MCF 10A (cell line): ENCODE measurements around the gene SDC3. TPM values are rescaled to one million over a fixed set of nuclear protein-coding genes. Genes with fewer than 3 reads are reported as not detected.

Experiments used
- BruUV-seq: library from RNA; stranded (reverse); fragments of 400-500 nt; replicated peaks from 2 replicates; lab custom pipeline; 2021; lab: Mats Ljungman, UMichigan
- CTCF ChIA-PET: fragments of 300-600 bp; sonication (Branson Sonifier 250); formaldehyde crosslinking; extraction: SDS; loops from one replicate; lab custom pipeline; 2021; ENCODE audit warnings: antibody characterized with exemption, inconsistent platforms; lab: Yijun Ruan, JAX
- POLR2A ChIA-PET: fragments of 300-600, 350-650 bp; sonication (Branson Sonifier 250); formaldehyde crosslinking; extraction: SDS; loops from one replicate; lab custom pipeline; 2020; ENCODE audit warnings: antibody characterized with exemption, inconsistent platforms; lab: Yijun Ruan, JAX
- DNase-seq: peaks from one replicate; pipeline ENCODE4 v3.0.0-alpha.2; 2018; ENCODE audit not compliant: unreplicated experiment
- H3K27ac Mint-ChIP-seq: one replicate; pipeline ENCODE4 v1.8.0; 2022; ENCODE audit warnings: mild to moderate bottlenecking, low read depth, mixed read lengths; ENCODE audit not compliant: unreplicated experiment
- H3K27me3 Mint-ChIP-seq: one replicate; pipeline ENCODE4 v1.8.0; 2022; ENCODE audit warnings: mixed read lengths; ENCODE audit not compliant: insufficient read depth, unreplicated experiment
- H3K36me3 Mint-ChIP-seq: one replicate; pipeline ENCODE4 v1.8.0; 2022; ENCODE audit warnings: mild to moderate bottlenecking, moderate library complexity, mixed read lengths; ENCODE audit not compliant: insufficient read depth, unreplicated experiment
- H3K4me1 Mint-ChIP-seq: one replicate; pipeline ENCODE4 v1.8.0; 2022; ENCODE audit warnings: mixed read lengths; ENCODE audit not compliant: insufficient read depth, unreplicated experiment
- H3K4me3 Mint-ChIP-seq: one replicate; pipeline ENCODE4 v1.8.0; 2022; ENCODE audit warnings: mild to moderate bottlenecking, moderate library complexity, mixed read lengths; ENCODE audit not compliant: unreplicated experiment
- H3K9me3 Mint-ChIP-seq: one replicate; pipeline ENCODE4 v1.8.0; 2022; ENCODE audit warnings: mixed read lengths; ENCODE audit not compliant: unreplicated experiment
- intact Hi-C: fragments of 100-400 bp; cut with micrococcal nuclease; formaldehyde crosslinking; loops from 2 replicates; pipeline ENCODE4 v1.14.1; 2022
- total RNA-seq: library from RNA; stranded (reverse); gene quantifications from 2 replicates; pipeline ENCODE4 v1.2.3, GENCODE V29; 2022
- TF ChIP-seq, protein P1 (sequence below): fragments of 200-600 bp; IDR thresholded peaks from one replicate; pipeline ENCODE4 v1.8.0; 2022; ENCODE audit warnings: antibody characterized with exemption, mild to moderate bottlenecking; ENCODE audit not compliant: unreplicated experiment

SDC3 gene
- total RNA-seq, 1 experiment from 2014 or later, result 21.7 TPM

DNA sequence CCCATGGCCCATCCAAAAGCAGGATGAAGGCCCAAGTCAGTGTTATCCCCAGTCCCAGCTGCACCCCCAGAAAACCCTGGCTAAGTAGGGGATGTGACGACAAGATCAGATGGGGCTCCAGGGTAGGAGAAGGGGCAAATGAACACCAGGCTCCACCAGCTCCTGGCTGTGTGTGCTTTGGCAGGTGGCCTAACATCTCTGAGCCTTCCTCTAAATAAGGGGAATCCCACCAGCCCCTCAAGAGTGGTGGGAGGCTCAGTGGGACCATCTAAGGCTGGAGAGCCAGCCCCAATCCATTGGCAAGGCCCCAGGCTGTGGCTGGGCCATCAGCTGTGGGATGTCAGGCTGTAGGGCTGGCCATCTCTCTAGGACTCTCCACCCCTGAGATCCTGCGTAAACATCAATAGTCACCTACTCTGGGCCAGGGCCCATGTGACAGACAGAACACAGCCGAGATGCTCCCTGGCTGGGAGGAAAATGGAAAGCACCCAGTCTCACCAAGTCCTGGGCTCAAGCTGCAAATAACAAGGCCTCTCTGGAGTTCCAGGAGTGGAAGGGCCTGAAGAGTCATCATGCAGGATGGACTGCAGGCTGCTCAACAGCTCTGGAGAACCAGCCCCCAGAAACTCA is 7.5 kb downstream of the SDC3 start:
- Mint-ChIP-seq H3K4me3 (no peak overlapping the region), H3K27ac (no peak overlapping the region), H3K4me1 (peaks cover 13% of the 10 kb centered on the region), H3K36me3 (no peaks in the 10 kb centered on the region), H3K27me3 (no peaks in the 10 kb centered on the region), H3K9me3 (no peaks in the 10 kb centered on the region)
- TF ChIP-seq, protein P1, sequence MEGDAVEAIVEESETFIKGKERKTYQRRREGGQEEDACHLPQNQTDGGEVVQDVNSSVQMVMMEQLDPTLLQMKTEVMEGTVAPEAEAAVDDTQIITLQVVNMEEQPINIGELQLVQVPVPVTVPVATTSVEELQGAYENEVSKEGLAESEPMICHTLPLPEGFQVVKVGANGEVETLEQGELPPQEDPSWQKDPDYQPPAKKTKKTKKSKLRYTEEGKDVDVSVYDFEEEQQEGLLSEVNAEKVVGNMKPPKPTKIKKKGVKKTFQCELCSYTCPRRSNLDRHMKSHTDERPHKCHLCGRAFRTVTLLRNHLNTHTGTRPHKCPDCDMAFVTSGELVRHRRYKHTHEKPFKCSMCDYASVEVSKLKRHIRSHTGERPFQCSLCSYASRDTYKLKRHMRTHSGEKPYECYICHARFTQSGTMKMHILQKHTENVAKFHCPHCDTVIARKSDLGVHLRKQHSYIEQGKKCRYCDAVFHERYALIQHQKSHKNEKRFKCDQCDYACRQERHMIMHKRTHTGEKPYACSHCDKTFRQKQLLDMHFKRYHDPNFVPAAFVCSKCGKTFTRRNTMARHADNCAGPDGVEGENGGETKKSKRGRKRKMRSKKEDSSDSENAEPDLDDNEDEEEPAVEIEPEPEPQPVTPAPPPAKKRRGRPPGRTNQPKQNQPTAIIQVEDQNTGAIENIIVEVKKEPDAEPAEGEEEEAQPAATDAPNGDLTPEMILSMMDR, result no peak
- POLR2A ChIA-PET, result no interaction called here
- intact Hi-C loops, result no loop called here
- CTCF ChIA-PET, result interaction anchor here (1.0 to 2.5 kb wide), 2 partner anchors 10 to 99 kb away, joined by 3 to 7 read pairs; no protein-coding TSS in a partner anchor
- no peak for DNase-seq
- BruUV-seq, result no TSS peak

DNA sequence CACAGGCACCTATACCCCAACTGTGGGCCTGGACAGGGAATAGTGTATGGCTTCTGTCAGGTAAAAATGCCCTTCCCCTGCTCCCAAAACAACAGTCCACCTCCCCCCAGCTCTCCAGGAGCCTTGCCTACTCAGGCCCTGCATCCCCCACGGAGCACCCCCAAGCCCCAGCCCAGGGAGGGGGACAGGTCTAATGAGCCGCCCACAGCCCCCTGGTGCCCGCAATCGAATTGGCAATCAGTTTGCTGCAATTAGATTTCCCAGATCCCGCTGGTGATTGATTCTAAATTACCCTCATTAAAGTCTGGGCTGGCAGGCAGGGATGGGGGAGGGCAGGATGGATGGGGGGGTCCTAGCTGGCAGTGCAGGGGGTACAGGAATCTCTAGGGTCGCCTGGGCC is 8.1 kb downstream of the SDC3 start:
- TF ChIP-seq, protein P1, result no peak
- Mint-ChIP-seq H3K4me1 (peaks cover 16% of the 10 kb centered on the region), H3K27ac (no peak overlapping the region), H3K27me3 (no peaks in the 10 kb centered on the region), H3K9me3 (no peaks in the 10 kb centered on the region), H3K4me3 (no peak overlapping the region), H3K36me3 (no peaks in the 10 kb centered on the region)
- intact Hi-C loops, result no loop called here
- ChIA-PET CTCF (interaction anchor here (0.8 to 2.5 kb wide), 2 partner anchors 11 to 176 kb away, joined by 3 to 7 read pairs; no protein-coding TSS in a partner anchor), POLR2A (no interaction called here)
- BruUV-seq, result no TSS peak
- DNase-seq, result no peak

DNA sequence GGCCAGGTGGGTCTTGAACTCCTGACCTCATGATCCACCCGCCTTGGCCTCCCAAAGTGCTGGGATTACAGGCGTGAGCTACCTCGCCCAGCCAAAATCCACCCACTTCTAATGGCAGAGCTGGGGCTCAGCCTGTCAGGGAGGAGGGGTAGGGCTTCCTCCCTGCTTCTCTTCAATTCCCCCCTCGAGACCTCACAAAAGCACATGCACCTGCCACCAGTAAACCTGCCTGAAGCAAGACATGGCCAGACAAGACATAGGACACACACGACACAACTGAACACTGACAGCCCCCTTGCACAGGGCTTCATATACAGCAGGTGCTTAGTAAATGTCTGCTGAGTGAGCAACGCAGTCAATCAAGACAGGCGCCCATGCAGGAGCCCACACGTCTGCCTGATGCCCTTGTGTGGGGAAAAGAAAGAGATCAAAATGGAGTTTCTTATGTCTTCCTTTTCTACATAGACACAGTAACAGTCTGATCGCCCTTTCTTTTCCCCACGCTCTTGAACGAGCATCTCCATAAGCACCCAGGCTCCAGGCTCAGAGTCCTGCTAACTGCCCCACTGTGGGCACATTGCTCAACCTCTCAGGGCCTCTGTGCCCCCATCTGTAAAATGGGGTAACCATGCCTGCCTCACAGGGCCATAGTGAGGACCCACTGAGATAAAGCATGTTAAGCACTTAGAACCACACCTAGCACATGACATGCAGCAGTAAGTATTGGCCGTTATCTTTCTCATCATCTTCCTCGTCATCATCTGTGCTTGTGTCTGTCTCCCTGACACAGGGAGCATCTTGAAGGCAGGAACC is 8.8 kb downstream of the SDC3 start:
- ChIA-PET POLR2A (no interaction called here), CTCF (interaction anchor here (0.7 to 2.5 kb wide), 3 partner anchors 11 to 175 kb away, joined by 3 to 7 read pairs (median 3); no protein-coding TSS in a partner anchor)
- BruUV-seq, result no TSS peak
- Mint-ChIP-seq H3K4me3 (no peak overlapping the region), H3K36me3 (no peaks in the 10 kb centered on the region), H3K27ac (no peak overlapping the region), H3K27me3 (no peaks in the 10 kb centered on the region), H3K4me1 (peaks cover 16% of the 10 kb centered on the region), H3K9me3 (no peaks in the 10 kb centered on the region)
- DNase-seq, result no peak
- intact Hi-C loops, result no loop called here
- TF ChIP-seq, protein P1, result no peak
